Neural crest cell (in vitro differentiated cells): ENCODE results near the gene NECTIN3. TPM values are rescaled to one million over a fixed set of nuclear protein-coding genes. Genes with fewer than 3 reads are reported as not detected.

ENCODE experiments used
- DNase-seq: peaks from one replicate; pipeline ENCODE4 v3.0.0; 2021; ENCODE audit warnings: low read depth, mixed read lengths, low spot score
- H3K27ac Mint-ChIP-seq: one replicate; pipeline ENCODE4 v1.8.0; 2021; ENCODE audit warnings: mild to moderate bottlenecking, mixed read lengths; ENCODE audit not compliant: unreplicated experiment
- H3K27me3 Mint-ChIP-seq: 2 replicates; pipeline ENCODE4 v1.8.0; 2021; ENCODE audit warnings: low read depth, mild to moderate bottlenecking, mixed read lengths
- H3K36me3 Mint-ChIP-seq: 2 replicates; pipeline ENCODE4 v1.8.0; 2021; ENCODE audit warnings: low read depth, mild to moderate bottlenecking, mixed read lengths
- H3K4me1 Mint-ChIP-seq: 2 replicates; pipeline ENCODE4 v1.8.0; 2021; ENCODE audit warnings: mixed read lengths
- H3K4me3 Mint-ChIP-seq: one replicate; pipeline ENCODE4 v1.8.0; 2021; ENCODE audit warnings: mild to moderate bottlenecking, mixed read lengths
- H3K9me3 Mint-ChIP-seq: 2 replicates; pipeline ENCODE4 v1.8.0; 2021; ENCODE audit warnings: mixed read lengths
- total RNA-seq: library from RNA; stranded (reverse); gene quantifications from 2 replicates; pipeline ENCODE4 v1.2.1, GENCODE V29; 2021
- TF ChIP-seq, protein P1 (sequence below): fragments of 200-600 bp; sonication (generic); conservative IDR thresholded peaks from 2 replicates; pipeline ENCODE4 v1.5.0; 2021; ENCODE audit warnings: antibody characterized with exemption, mild to moderate bottlenecking

The NECTIN3 gene
- total RNA-seq, 1 donor from 2014 or later = 40.9 TPM

- no peak for DNase-seq
- peaks cover 30% of the 10 kb centered on the region for H3K36me3 Mint-ChIP-seq
- peaks cover 30% of the 10 kb centered on the region for H3K9me3 Mint-ChIP-seq
- no peaks in the 10 kb centered on the region for H3K27me3 Mint-ChIP-seq
- peaks cover 3% of the 10 kb centered on the region for H3K4me1 Mint-ChIP-seq
- no peak overlapping the region for H3K27ac Mint-ChIP-seq
- TF ChIP-seq, protein P1, sequence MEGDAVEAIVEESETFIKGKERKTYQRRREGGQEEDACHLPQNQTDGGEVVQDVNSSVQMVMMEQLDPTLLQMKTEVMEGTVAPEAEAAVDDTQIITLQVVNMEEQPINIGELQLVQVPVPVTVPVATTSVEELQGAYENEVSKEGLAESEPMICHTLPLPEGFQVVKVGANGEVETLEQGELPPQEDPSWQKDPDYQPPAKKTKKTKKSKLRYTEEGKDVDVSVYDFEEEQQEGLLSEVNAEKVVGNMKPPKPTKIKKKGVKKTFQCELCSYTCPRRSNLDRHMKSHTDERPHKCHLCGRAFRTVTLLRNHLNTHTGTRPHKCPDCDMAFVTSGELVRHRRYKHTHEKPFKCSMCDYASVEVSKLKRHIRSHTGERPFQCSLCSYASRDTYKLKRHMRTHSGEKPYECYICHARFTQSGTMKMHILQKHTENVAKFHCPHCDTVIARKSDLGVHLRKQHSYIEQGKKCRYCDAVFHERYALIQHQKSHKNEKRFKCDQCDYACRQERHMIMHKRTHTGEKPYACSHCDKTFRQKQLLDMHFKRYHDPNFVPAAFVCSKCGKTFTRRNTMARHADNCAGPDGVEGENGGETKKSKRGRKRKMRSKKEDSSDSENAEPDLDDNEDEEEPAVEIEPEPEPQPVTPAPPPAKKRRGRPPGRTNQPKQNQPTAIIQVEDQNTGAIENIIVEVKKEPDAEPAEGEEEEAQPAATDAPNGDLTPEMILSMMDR = no peak
- no peak overlapping the region for H3K4me3 Mint-ChIP-seq
Observed at GRCh38 chr3:111106993-111107661, 35.5 kb downstream of the NECTIN3 start.

DNA sequence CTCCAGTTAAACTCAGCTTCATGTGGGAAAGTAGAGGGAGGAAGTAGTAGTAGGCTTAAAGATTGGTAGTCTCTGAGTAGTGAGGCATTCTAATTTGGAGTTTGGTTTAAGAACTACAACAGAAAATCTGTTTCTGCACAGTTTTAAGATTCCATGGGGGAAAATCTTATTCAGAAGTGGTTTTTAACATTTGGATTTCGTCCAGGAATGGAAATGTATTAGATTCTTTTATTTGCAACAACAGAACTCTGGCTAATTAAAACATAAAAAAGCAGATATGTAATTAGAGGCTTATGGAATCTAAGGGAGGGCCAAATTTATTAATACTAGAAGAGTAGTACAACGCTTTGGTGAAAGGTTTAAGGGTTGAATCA lies 36.0 kb downstream of the NECTIN3 start:
- Mint-ChIP-seq H3K36me3 (peaks cover 24% of the 10 kb centered on the region), H3K27ac (no peak overlapping the region), H3K9me3 (peaks cover 27% of the 10 kb centered on the region), H3K4me3 (no peak overlapping the region), H3K4me1 (peaks cover 3% of the 10 kb centered on the region), H3K27me3 (no peaks in the 10 kb centered on the region)
- DNase-seq = no peak
- TF ChIP-seq, protein P1 = no peak

- Mint-ChIP-seq H3K36me3 (peaks cover 7% of the 10 kb centered on the region), H3K27ac (no peak overlapping the region), H3K4me1 (peaks cover 3% of the 10 kb centered on the region), H3K4me3 (no peak overlapping the region), H3K9me3 (peaks cover 3% of the 10 kb centered on the region), H3K27me3 (no peaks in the 10 kb centered on the region)
- TF ChIP-seq, protein P1 = no peak
- DNase-seq = no peak
Observed at GRCh38 chr3:111112913-111113312, 41.3 kb downstream of the NECTIN3 start.

- Mint-ChIP-seq H3K27ac (no peak overlapping the region), H3K27me3 (no peaks in the 10 kb centered on the region), H3K4me3 (no peak overlapping the region), H3K4me1 (no peaks in the 10 kb centered on the region), H3K36me3 (peaks cover 7% of the 10 kb centered on the region), H3K9me3 (no peaks in the 10 kb centered on the region)
- TF ChIP-seq, protein P1 = no peak
- no peak for DNase-seq
Observed at GRCh38 chr3:111128884-111129283, 57.3 kb downstream of the NECTIN3 start.

GRCh38 chr3:111130827-111131226 lies 59.2 kb downstream of the NECTIN3 start:
- Mint-ChIP-seq H3K36me3 (peaks cover 9% of the 10 kb centered on the region), H3K4me1 (no peaks in the 10 kb centered on the region), H3K27ac (no peak overlapping the region), H3K4me3 (no peak overlapping the region), H3K27me3 (no peaks in the 10 kb centered on the region), H3K9me3 (no peaks in the 10 kb centered on the region)
- TF ChIP-seq, protein P1 = no peak
- DNase-seq = no peak
